ENCODE measurements around the gene UNC5A.

Gene UNC5A

GRCh38 chr5:176878906-176879662, 68.7 kb downstream of the UNC5A start:
- Histone ChIP-seq H4K91ac (ENCODE audit: low read depth, low read length, poor library complexity) (no peak overlapping the region), H3K79me1 (ENCODE audit: low read depth, low read length) (no peaks in the 10 kb centered on the region), H3K4ac (ENCODE audit: low read length) (no peak overlapping the region), H2BK5ac (ENCODE audit: low read length) (peak overlapping the region; percentile 35), H3K27me3 (ENCODE audit: control insufficient read depth in 3 of 3, insufficient read depth in 3 of 3, low read depth in 1 of 3, low read length in 3 of 3) (peaks cover 0 to 45% (median 0%) of the 10 kb centered on the region in 3 experiments), H3K9ac (ENCODE audit: low read depth, low read length, poor library complexity) (peak overlapping the region; percentile 34), H4K8ac (ENCODE audit: low read depth, low read length) (no peak overlapping the region), H3K4me1 (ENCODE audit: control insufficient read depth in 2 of 2, insufficient read depth in 1 of 2, low read depth in 1 of 2, low read length in 2 of 2) (peaks cover 14 to 27% of the 10 kb centered on the region in 2 donors), H3K18ac (ENCODE audit: low read length) (peak overlapping the region; percentile 77), H3K9me3 (replicated peaks in 1 of 2; ENCODE audit: control insufficient read depth in 2 of 2, insufficient read depth in 1 of 2, low read depth in 1 of 2, low read length in 2 of 2) (no peaks in the 10 kb centered on the region), H3K23ac (ENCODE audit: low read depth, low read length, poor library complexity) (no peak overlapping the region), H2AFZ (ENCODE audit: low read length) (peak overlapping the region; percentile 31), H3K14ac (ENCODE audit: low read length) (no peak overlapping the region), H3K4me3 (ENCODE audit: low read length in 2 of 2) (no peak overlapping the region), H2AK5ac (ENCODE audit: low read depth, low read length) (peak overlapping the region; percentile 88), H2BK120ac (ENCODE audit: low read depth, low read length) (no peak overlapping the region), H2BK12ac (ENCODE audit: low read length) (no peak overlapping the region), H3K36me3 (replicated peaks in 1 of 2; ENCODE audit: control insufficient read depth in 2 of 2, insufficient read depth in 2 of 2, low read length in 2 of 2) (no peaks in the 10 kb centered on the region), H3K27ac (replicated peaks; ENCODE audit: low read length) (no peak overlapping the region), H3K4me2 (ENCODE audit: insufficient read depth, low read length, poor library complexity, severe bottlenecking) (no peak overlapping the region), H2BK15ac (ENCODE audit: low read length) (peak overlapping the region; percentile 62)
- DNase-seq (ENCODE audit: low spot score) = no peak
- WGBS, 2 donors (ENCODE audit: extremely low coverage in 2 of 2, insufficient read length in 2 of 2, insufficient replicate concordance in 1 of 2) = no CpG with 5 or more reads among the region's 23 CpGs

DNA sequence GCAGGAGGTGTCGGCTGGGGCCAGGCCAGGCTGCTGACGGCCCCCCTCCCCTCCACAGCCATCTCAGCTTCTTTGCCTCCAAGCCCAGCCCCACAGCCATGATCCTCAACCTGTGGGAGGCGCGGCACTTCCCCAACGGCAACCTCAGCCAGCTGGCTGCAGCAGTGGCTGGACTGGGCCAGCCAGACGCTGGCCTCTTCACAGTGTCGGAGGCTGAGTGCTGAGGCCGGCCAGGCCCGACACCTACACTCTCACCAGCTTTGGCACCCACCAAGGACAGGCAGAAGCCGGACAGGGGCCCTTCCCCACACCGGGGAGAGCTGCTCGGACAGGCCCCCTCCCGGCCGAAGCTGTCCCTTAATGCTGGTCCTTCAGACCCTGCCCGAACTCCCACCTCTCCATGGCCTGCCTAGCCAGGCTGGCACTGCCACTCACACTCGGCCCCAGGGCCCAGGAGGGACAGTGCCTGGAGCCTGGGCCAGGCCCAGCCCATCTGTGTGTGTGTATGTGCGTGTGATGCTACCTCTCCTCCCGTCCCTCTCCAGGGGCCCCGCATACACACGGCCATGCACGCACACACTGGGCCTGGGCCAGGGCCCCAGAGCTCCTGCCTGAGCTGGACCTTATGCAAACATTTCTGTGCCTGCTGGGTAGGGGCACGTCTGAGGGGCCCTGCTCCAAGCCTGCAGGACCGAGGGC, 69.5 kb downstream of the UNC5A start:
- Histone ChIP-seq H2BK120ac (ENCODE audit: low read depth, low read length) (peak overlapping the region; percentile 51), H3K36me3 (replicated peaks in 1 of 2; ENCODE audit: control insufficient read depth in 2 of 2, insufficient read depth in 2 of 2, low read length in 2 of 2) (no peaks in the 10 kb centered on the region), H3K23ac (ENCODE audit: low read depth, low read length, poor library complexity) (peak overlapping the region; percentile 71)

DNA sequence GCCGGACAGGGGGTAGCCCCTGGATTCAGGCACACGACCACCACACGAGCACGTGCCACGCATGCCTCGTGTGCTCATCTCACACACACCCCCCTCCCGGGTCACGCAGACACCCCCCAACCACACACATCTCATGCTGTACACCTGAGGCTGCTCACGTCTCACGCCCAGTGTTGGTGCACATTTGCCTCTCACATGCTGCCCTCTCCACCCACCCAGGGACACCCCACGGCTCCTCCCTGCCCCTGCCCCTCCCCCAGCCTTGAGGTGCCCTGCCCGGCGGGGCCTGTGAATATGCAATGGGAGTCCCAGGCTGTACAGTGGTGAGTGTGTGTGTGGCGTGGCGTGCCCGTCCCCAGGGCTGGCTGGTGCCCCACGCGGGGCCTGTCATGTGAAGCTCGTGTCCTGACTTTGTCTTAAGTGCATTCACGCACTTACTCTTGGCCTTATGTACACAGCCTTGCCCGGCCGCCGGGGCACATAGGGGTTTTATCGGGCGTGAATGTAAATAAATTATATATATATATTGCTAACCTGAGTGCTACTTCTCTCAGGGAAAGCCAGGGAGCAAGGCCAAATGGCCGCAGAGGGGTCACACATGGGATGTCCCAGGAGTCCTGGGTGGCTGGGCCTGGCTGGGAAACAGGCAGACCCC, 70.1 kb downstream of the UNC5A start:
- no peak overlapping the region for H3K9ac ChIP-seq (ENCODE audit: low read depth, low read length, poor library complexity)
- no peaks in the 10 kb centered on the region for H3K9me3 ChIP-seq (replicated peaks in 1 of 2; ENCODE audit: control insufficient read depth in 2 of 2, insufficient read depth in 1 of 2, low read depth in 1 of 2, low read length in 2 of 2)
- peaks cover 14 to 38% of the 10 kb centered on the region in 2 donors for H3K4me1 ChIP-seq (ENCODE audit: control insufficient read depth in 2 of 2, insufficient read depth in 1 of 2, low read depth in 1 of 2, low read length in 2 of 2)
- peak overlapping the region; percentile 88 for H2AK5ac ChIP-seq (ENCODE audit: low read depth, low read length)
- WGBS, 2 donors (ENCODE audit: extremely low coverage in 2 of 2, insufficient read length in 2 of 2, insufficient replicate concordance in 1 of 2) = no CpG with 5 or more reads among the region's 26 CpGs
- no peak overlapping the region for H3K14ac ChIP-seq (ENCODE audit: low read length)
- peak overlapping the region; percentile 51 for H2BK120ac ChIP-seq (ENCODE audit: low read depth, low read length)
- H3K18ac ChIP-seq (ENCODE audit: low read length) = peak overlapping the region; percentile 78
- H2BK5ac ChIP-seq (ENCODE audit: low read length) = peak overlapping the region; percentile 79
- peaks cover 0 to 32% (median 0%) of the 10 kb centered on the region in 3 experiments for H3K27me3 ChIP-seq (ENCODE audit: control insufficient read depth in 3 of 3, insufficient read depth in 3 of 3, low read depth in 1 of 3, low read length in 3 of 3)
- no peaks in the 10 kb centered on the region for H3K79me1 ChIP-seq (ENCODE audit: low read depth, low read length)
- no peak overlapping the region for H3K27ac ChIP-seq (replicated peaks; ENCODE audit: low read length)
- H3K23ac ChIP-seq (ENCODE audit: low read depth, low read length, poor library complexity) = peak overlapping the region; percentile 71
- H3K4me3 ChIP-seq (ENCODE audit: low read length in 2 of 2) = peak overlapping the region in 1 of 2 donors; percentile 43
- H2BK15ac ChIP-seq (ENCODE audit: low read length) = peak overlapping the region; percentile 65
- H4K91ac ChIP-seq (ENCODE audit: low read depth, low read length, poor library complexity) = no peak overlapping the region
- no peak for DNase-seq (ENCODE audit: low spot score)
- H3K36me3 ChIP-seq (replicated peaks in 1 of 2; ENCODE audit: control insufficient read depth in 2 of 2, insufficient read depth in 2 of 2, low read length in 2 of 2) = no peaks in the 10 kb centered on the region
- no peak overlapping the region for H2BK12ac ChIP-seq (ENCODE audit: low read length)
- no peak overlapping the region for H2AFZ ChIP-seq (ENCODE audit: low read length)
- H4K8ac ChIP-seq (ENCODE audit: low read depth, low read length) = peak overlapping the region; percentile 78
- no peak overlapping the region for H3K4ac ChIP-seq (ENCODE audit: low read length)
- no peak overlapping the region for H3K4me2 ChIP-seq (ENCODE audit: insufficient read depth, low read length, poor library complexity, severe bottlenecking)

More for the DNA sequence above, 69.5 kb downstream of the UNC5A start:
- no peaks in the 10 kb centered on the region for H3K9me3 ChIP-seq (replicated peaks in 1 of 2; ENCODE audit: control insufficient read depth in 2 of 2, insufficient read depth in 1 of 2, low read depth in 1 of 2, low read length in 2 of 2)
- no peaks in the 10 kb centered on the region for H3K79me1 ChIP-seq (ENCODE audit: low read depth, low read length)
- H3K14ac ChIP-seq (ENCODE audit: low read length) = no peak overlapping the region
- H3K27ac ChIP-seq (replicated peaks; ENCODE audit: low read length) = no peak overlapping the region
- peak overlapping the region; percentile 31 for H2AFZ ChIP-seq (ENCODE audit: low read length)
- H3K18ac ChIP-seq (ENCODE audit: low read length) = peak overlapping the region; percentile 78
- H3K4ac ChIP-seq (ENCODE audit: low read length) = no peak overlapping the region
- peak overlapping the region; percentile 78 for H4K8ac ChIP-seq (ENCODE audit: low read depth, low read length)
- peak overlapping the region; percentile 79 for H2BK5ac ChIP-seq (ENCODE audit: low read length)
- no peak overlapping the region for H3K9ac ChIP-seq (ENCODE audit: low read depth, low read length, poor library complexity)
- peak overlapping the region; percentile 88 for H2AK5ac ChIP-seq (ENCODE audit: low read depth, low read length)
- no CpG with 5 or more reads among the region's 23 CpGs for WGBS, 2 donors (ENCODE audit: extremely low coverage in 2 of 2, insufficient read length in 2 of 2, insufficient replicate concordance in 1 of 2)
- H2BK15ac ChIP-seq (ENCODE audit: low read length) = peak overlapping the region; percentile 50
- H3K4me3 ChIP-seq (ENCODE audit: low read length in 2 of 2) = peak overlapping the region in 1 of 2 donors; percentile 43
- H3K4me2 ChIP-seq (ENCODE audit: insufficient read depth, low read length, poor library complexity, severe bottlenecking) = no peak overlapping the region
- no peak overlapping the region for H4K91ac ChIP-seq (ENCODE audit: low read depth, low read length, poor library complexity)
- peaks cover 14 to 34% of the 10 kb centered on the region in 2 donors for H3K4me1 ChIP-seq (ENCODE audit: control insufficient read depth in 2 of 2, insufficient read depth in 1 of 2, low read depth in 1 of 2, low read length in 2 of 2)
- peaks cover 0 to 39% (median 0%) of the 10 kb centered on the region in 3 experiments for H3K27me3 ChIP-seq (ENCODE audit: control insufficient read depth in 3 of 3, insufficient read depth in 3 of 3, low read depth in 1 of 3, low read length in 3 of 3)
- peak overlapping the region; percentile 63 for H2BK12ac ChIP-seq (ENCODE audit: low read length)
- DNase-seq (ENCODE audit: low spot score) = no peak
